ENCODE data around the gene LRRTM2.
"Not testable (repeated sequence)": the region's sequence is repeated elsewhere in the genome, so short reads cannot be mapped to it uniquely, and the experiment has no call there.

The LRRTM2 gene

GRCh38 chr5:138834853-138835252, 40.3 kb downstream of the LRRTM2 start:
- DNase-seq (ENCODE audit: low read depth): not testable (repeated sequence)

GRCh38 chr5:138833726-138834480, 41.2 kb downstream of the LRRTM2 start:
- DNase-seq (ENCODE audit: low read depth): no peak

- DNase-seq (ENCODE audit: low read depth): no peak
Observed at GRCh38 chr5:138833080-138833479, 42.1 kb downstream of the LRRTM2 start.

GRCh38 chr5:138832218-138832617, 42.9 kb downstream of the LRRTM2 start:
- DNase-seq (ENCODE audit: low read depth): no peak

GRCh38 chr5:138831703-138832102, 43.4 kb downstream of the LRRTM2 start:
- DNase-seq (ENCODE audit: low read depth): no peak

GRCh38 chr5:138829341-138829740, 45.8 kb downstream of the LRRTM2 start:
- no peak for DNase-seq (ENCODE audit: low read depth)

GRCh38 chr5:138828556-138828955, 46.6 kb downstream of the LRRTM2 start:
- no peak for DNase-seq (ENCODE audit: low read depth)

- no peak for DNase-seq (ENCODE audit: low read depth)
Observed at GRCh38 chr5:138824924-138825863, 49.9 kb downstream of the LRRTM2 start.

GRCh38 chr5:138824516-138824915, 50.6 kb downstream of the LRRTM2 start:
- no peak for DNase-seq (ENCODE audit: low read depth)

- no peak for DNase-seq (ENCODE audit: low read depth)
Observed at GRCh38 chr5:138820695-138821094, 54.4 kb downstream of the LRRTM2 start.

- DNase-seq (ENCODE audit: low read depth): no peak
Observed at GRCh38 chr5:138819081-138819480, 56.1 kb downstream of the LRRTM2 start.
